WERI-Rb-1 (cell line): ENCODE measurements around the gene SKIL.

ENCODE experiments used
- DNase-seq: peaks from one replicate; pipeline ENCODE4 v3.0.0-alpha.2; 2020
- H3K27ac ChIP-seq: fragments of 250-450 bp; sonication (Bioruptor Pico); 2 replicates; pipeline ENCODE4 v1.5.1; 2020; ENCODE audit warnings: mild to moderate bottlenecking, moderate library complexity
- H3K27me3 ChIP-seq: fragments of 250-450 bp; sonication (Bioruptor Pico); 2 replicates; pipeline ENCODE4 v1.5.1; 2021; ENCODE audit warnings: mild to moderate bottlenecking, low read depth, moderate library complexity; ENCODE audit not compliant: insufficient read depth, severe bottlenecking
- H3K36me3 ChIP-seq: fragments of 250-450 bp; sonication (Bioruptor Pico); 2 replicates; pipeline ENCODE4 v1.5.1; 2020; ENCODE audit warnings: mild to moderate bottlenecking, moderate library complexity
- H3K4me3 ChIP-seq: 2 replicates; pipeline ENCODE4 v1.5.1; 2011; ENCODE audit warnings: low read depth, mild to moderate bottlenecking, control low read depth, low read length
- H3K9me3 ChIP-seq: fragments of 250-450 bp; sonication (Bioruptor Pico); 2 replicates; pipeline ENCODE4 v1.5.1; 2021; ENCODE audit warnings: mild to moderate bottlenecking, moderate library complexity; ENCODE audit not compliant: severe bottlenecking
- CTCF ChIP-seq: IDR thresholded peaks from 2 replicates; pipeline ENCODE4 v1.5.1; 2011; ENCODE audit warnings: low read depth, mild to moderate bottlenecking, control low read depth, inconsistent platforms, low read length

The SKIL gene

DNA sequence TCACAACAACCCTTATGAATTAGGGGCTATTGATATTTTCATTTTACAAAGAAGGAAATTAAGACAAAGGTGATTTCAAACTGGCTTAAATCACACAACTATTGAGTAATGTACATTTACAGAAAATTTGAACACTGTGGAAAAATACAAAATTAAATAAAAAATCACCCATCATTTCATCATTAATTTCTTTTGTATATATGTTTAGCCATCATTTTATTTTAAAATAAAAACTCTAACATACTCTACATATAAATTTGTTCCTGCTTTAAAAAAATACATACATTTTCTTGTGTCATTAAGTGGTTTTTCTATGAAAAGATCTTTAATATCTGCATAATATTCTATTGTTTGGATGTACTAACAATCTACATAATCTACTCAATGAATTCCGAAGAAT is 81.3 kb downstream of the SKIL start:
- no peak for DNase-seq
- H3K27me3 ChIP-seq: no peaks in the 10 kb centered on the region
- H3K4me3 ChIP-seq: no peak overlapping the region
- no peak for TF ChIP-seq CTCF
- H3K36me3 ChIP-seq: no peaks in the 10 kb centered on the region
- H3K27ac ChIP-seq: no peak overlapping the region
- no peaks in the 10 kb centered on the region for H3K9me3 ChIP-seq

- Histone ChIP-seq H3K9me3 (no peaks in the 10 kb centered on the region), H3K4me3 (no peak overlapping the region), H3K27me3 (no peaks in the 10 kb centered on the region), H3K36me3 (no peaks in the 10 kb centered on the region), H3K27ac (no peak overlapping the region)
- TF ChIP-seq CTCF: no peak
- no peak for DNase-seq
Observed at GRCh38 chr3:170440344-170440743, 82.8 kb downstream of the SKIL start.

GRCh38 chr3:170441412-170441811 is 83.9 kb downstream of the SKIL start:
- no peaks in the 10 kb centered on the region for H3K27me3 ChIP-seq
- no peaks in the 10 kb centered on the region for H3K9me3 ChIP-seq
- DNase-seq: no peak
- no peaks in the 10 kb centered on the region for H3K36me3 ChIP-seq
- H3K27ac ChIP-seq: no peak overlapping the region
- no peak overlapping the region for H3K4me3 ChIP-seq
- no peak for TF ChIP-seq CTCF

GRCh38 chr3:170442947-170443346 is 85.4 kb downstream of the SKIL start:
- DNase-seq: no peak
- Histone ChIP-seq H3K4me3 (no peak overlapping the region), H3K9me3 (no peaks in the 10 kb centered on the region), H3K27ac (no peak overlapping the region), H3K36me3 (no peaks in the 10 kb centered on the region), H3K27me3 (no peaks in the 10 kb centered on the region)
- TF ChIP-seq CTCF: no peak

DNA sequence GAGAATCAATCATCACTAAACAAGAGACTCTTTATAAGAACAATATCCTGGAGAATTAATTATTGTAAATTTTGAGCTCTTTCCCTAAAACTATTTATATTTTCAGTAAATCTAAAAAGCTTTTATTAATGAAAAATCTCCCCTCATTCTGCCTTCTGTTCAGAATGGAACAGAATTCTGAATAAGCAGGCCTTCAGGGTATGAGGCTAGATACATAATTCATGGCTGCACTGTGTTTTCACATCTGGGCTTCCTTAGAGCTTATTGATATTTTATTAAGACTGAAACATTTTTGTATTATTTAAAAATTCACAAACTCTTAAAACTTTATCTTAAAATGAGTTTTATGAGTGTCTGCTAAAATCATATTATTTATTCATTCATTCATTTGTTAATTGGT is 85.9 kb downstream of the SKIL start:
- no peaks in the 10 kb centered on the region for H3K36me3 ChIP-seq
- no peaks in the 10 kb centered on the region for H3K27me3 ChIP-seq
- DNase-seq: no peak
- no peak for TF ChIP-seq CTCF
- H3K4me3 ChIP-seq: no peak overlapping the region
- no peaks in the 10 kb centered on the region for H3K9me3 ChIP-seq
- H3K27ac ChIP-seq: no peak overlapping the region
